ENCODE data around the gene RERE.

DNA sequence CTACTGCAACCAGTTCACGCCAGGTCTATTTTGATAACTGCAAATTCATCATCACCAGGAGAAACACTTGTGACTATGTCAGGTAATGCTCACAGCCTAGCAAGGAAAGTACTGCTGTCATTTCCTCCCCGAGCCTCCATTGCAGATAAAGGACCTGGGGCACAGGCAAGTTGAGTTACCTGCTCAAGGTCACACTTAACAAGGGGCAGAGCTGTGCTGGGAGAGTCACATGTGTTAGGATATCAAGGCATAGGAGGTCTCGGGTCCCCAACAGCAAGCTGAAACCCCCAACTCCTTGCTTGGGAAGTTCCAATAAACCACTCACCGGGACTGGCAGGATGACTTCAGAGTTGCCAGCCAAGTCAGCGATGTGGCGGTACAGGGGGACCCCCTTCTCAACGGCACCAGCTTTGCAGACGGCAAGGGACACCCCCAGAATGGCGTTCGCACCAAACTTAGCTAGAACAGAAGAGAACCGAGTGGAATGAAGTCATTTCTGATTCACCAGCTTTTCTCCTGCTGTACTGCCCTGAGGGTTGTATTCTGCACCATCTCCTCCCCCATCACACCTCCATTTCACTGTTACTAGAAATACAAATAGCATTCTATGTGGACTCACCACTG lies 49.5 kb upstream of the RERE start:
- TF ChIP-seq, protein P1, sequence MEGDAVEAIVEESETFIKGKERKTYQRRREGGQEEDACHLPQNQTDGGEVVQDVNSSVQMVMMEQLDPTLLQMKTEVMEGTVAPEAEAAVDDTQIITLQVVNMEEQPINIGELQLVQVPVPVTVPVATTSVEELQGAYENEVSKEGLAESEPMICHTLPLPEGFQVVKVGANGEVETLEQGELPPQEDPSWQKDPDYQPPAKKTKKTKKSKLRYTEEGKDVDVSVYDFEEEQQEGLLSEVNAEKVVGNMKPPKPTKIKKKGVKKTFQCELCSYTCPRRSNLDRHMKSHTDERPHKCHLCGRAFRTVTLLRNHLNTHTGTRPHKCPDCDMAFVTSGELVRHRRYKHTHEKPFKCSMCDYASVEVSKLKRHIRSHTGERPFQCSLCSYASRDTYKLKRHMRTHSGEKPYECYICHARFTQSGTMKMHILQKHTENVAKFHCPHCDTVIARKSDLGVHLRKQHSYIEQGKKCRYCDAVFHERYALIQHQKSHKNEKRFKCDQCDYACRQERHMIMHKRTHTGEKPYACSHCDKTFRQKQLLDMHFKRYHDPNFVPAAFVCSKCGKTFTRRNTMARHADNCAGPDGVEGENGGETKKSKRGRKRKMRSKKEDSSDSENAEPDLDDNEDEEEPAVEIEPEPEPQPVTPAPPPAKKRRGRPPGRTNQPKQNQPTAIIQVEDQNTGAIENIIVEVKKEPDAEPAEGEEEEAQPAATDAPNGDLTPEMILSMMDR (conservative IDR thresholded peaks at IDR 0.05; ENCODE audit: low read length), result no peak
- no peak for TF ChIP-seq EZH2phosphoT487 (IDR thresholded peaks at IDR 0.05; ENCODE audit: borderline replicate concordance, low read depth, low read length)

Data from OCI-LY7 (cell line).